Astrocyte (in vitro differentiated cells and primary cell): Measurements from ENCODE around the gene KIF5A. TPM values are rescaled to one million over a fixed set of nuclear protein-coding genes. Genes with fewer than 3 reads are reported as not detected.

Experiments
- DNase-seq: peaks from one replicate; pipeline ENCODE4 v3.0.0-alpha.2; 2010; ENCODE audit warnings: low read depth
- FAIRE-seq: peaks from 2 replicates; lab custom pipeline; 2011; peaks lifted over from hg19 to GRCh38; lab: Jason Lieb, UNC
- H2AFZ ChIP-seq: 2 replicates; pipeline ENCODE4 v1.6.0; 2012; ENCODE audit warnings: low read depth, low read length, inconsistent platforms
- H3K27ac ChIP-seq: 2 replicates; pipeline ENCODE4 v1.5.1; 2011; ENCODE audit warnings: low read depth, low read length, inconsistent platforms
- H3K27me3 ChIP-seq: 2 replicates; pipeline ENCODE4 v1.6.0; 2011; ENCODE audit warnings: low read length, inconsistent platforms; ENCODE audit not compliant: insufficient read depth
- H3K36me3 ChIP-seq: 2 replicates; pipeline ENCODE4 v1.5.1; 2011; ENCODE audit warnings: low read length, inconsistent platforms; ENCODE audit not compliant: insufficient read depth
- H3K4me1 ChIP-seq: 2 replicates; pipeline ENCODE4 v1.5.1; 2011; ENCODE audit warnings: low read length, inconsistent platforms; ENCODE audit not compliant: insufficient read depth
- H3K4me2 ChIP-seq: 2 replicates; pipeline ENCODE4 v1.6.0; 2012; ENCODE audit warnings: low read length, inconsistent platforms
- H3K4me3 ChIP-seq: 2 replicates; pipeline ENCODE4 v1.5.1; 2011; ENCODE audit warnings: low read depth, mild to moderate bottlenecking, low read length, inconsistent platforms; ENCODE audit not compliant: insufficient read depth
- H3K79me2 ChIP-seq: 2 replicates; pipeline ENCODE4 v1.6.0; 2012; ENCODE audit warnings: mild to moderate bottlenecking, low read length, inconsistent platforms; ENCODE audit not compliant: insufficient read depth
- H3K9ac ChIP-seq: 2 replicates; pipeline ENCODE4 v1.6.0; 2012; ENCODE audit warnings: mild to moderate bottlenecking, low read length, inconsistent platforms
- H3K9me3 ChIP-seq: 2 replicates; pipeline ENCODE4 v1.5.1; 2012; ENCODE audit warnings: low read depth, mild to moderate bottlenecking, low read length, inconsistent platforms; ENCODE audit not compliant: insufficient read depth
- H4K20me1 ChIP-seq: 2 replicates; pipeline ENCODE4 v1.6.0; 2012; ENCODE audit warnings: low read length, inconsistent platforms; ENCODE audit not compliant: insufficient read depth
- H3K27ac Mint-ChIP-seq: one replicate; pipeline ENCODE4 v1.8.0; 2021; ENCODE audit warnings: mild to moderate bottlenecking, mixed read lengths; ENCODE audit not compliant: unreplicated experiment
- H3K27me3 Mint-ChIP-seq: one replicate; pipeline ENCODE4 v1.8.0; 2021; ENCODE audit warnings: low read depth, mixed read lengths; ENCODE audit not compliant: unreplicated experiment
- H3K36me3 Mint-ChIP-seq: one replicate; pipeline ENCODE4 v1.8.0; 2021; ENCODE audit warnings: low read depth, mixed read lengths; ENCODE audit not compliant: unreplicated experiment
- H3K4me1 Mint-ChIP-seq: one replicate; pipeline ENCODE4 v1.8.0; 2021; ENCODE audit warnings: low read depth, mixed read lengths; ENCODE audit not compliant: unreplicated experiment
- H3K4me3 Mint-ChIP-seq: one replicate; pipeline ENCODE4 v1.8.0; 2021; ENCODE audit warnings: mild to moderate bottlenecking, moderate library complexity, mixed read lengths; ENCODE audit not compliant: unreplicated experiment
- H3K9me3 Mint-ChIP-seq: one replicate; pipeline ENCODE4 v1.8.0; 2021; ENCODE audit warnings: mild to moderate bottlenecking, mixed read lengths; ENCODE audit not compliant: unreplicated experiment
- CTCF ChIP-seq: IDR thresholded peaks from 2 replicates; pipeline ENCODE4 v1.5.1; 2011; ENCODE audit warnings: low read depth, mild to moderate bottlenecking, inconsistent platforms, low read length, moderate library complexity; ENCODE audit not compliant: insufficient read depth
- EZH2 ChIP-seq: IDR thresholded peaks from 2 replicates; pipeline ENCODE4 v1.6.1; 2012; ENCODE audit warnings: mild to moderate bottlenecking, low read length, inconsistent platforms; ENCODE audit not compliant: insufficient read depth
- total RNA-seq: library from RNA; stranded (reverse); gene quantifications from 2 replicates; pipeline ENCODE4 v1.2.1, GENCODE V29; 2021

KIF5A gene
- total RNA-seq, 1 donor from 2014 or later = 7.2 TPM

DNA sequence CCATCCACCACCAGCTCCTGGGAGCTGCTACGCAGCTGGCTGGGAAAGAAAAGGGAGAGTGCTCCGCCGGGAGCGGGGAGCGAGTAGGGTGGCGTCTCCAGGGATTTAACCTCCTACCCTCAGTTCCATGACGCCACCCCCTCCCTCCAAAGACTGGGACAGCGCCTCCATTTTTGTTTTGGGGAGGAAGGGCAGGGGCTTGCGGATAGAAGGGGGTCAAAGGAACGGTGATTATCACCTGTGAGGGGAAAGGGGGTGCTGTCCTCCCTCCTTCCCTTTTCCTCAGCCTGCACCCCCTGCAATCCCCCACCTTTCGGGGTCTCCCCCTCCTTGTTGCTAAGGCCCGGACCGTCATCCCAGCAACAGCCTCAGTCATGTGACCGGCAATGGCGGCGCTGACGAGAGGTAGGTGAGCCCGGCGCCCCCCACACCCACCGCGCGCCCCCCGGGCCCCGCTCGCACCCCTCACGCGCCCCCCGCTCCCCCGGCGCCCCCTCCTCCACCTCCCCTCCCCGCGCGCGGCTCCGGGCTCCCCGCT, 54.7 kb downstream of the KIF5A start, which contains the start of gene DTX3:
Gene DTX3, plus strand, starts transcription at position 371 of the 538 bp plus-strand sequence. CDS start 1,694 bp downstream, outside the sequence.
- DNase-seq (no peak), FAIRE-seq (no peak)
- Histone ChIP-seq H4K20me1 (no peaks in the 10 kb centered on the region), H3K9me3 (no peaks in the 10 kb centered on the region), H3K27me3 (no peaks in the 10 kb centered on the region), H3K4me1 (peaks cover 12% of the 10 kb centered on the region), H2AFZ (peak within 1 kb of the TSS; percentile 99), H3K4me3 (peak within 1 kb of the TSS; percentile 75), H3K27ac (peak within 1 kb of the TSS; percentile 41), H3K79me2 (no peaks in the 10 kb centered on the region), H3K4me2 (peak within 1 kb of the TSS; percentile 95), H3K36me3 (peaks cover 2% of the 10 kb centered on the region), H3K9ac (peak within 1 kb of the TSS; percentile 88)
- TF ChIP-seq EZH2 (no peak), CTCF (no peak)
- H3K36me3 Mint-ChIP-seq = peaks cover 38% of the 10 kb centered on the region
- H3K4me1 Mint-ChIP-seq = peaks cover 19% of the 10 kb centered on the region
- H3K9me3 Mint-ChIP-seq = peaks cover 2% of the 10 kb centered on the region
- peak within 1 kb of the TSS; percentile 90 for H3K4me3 Mint-ChIP-seq
- peak within 1 kb of the TSS; percentile 91 for H3K27ac Mint-ChIP-seq
- peaks cover 10% of the 10 kb centered on the region for H3K27me3 Mint-ChIP-seq

GRCh38 chr12:57604992-57605810, 55.4 kb downstream of the KIF5A start:
- Histone ChIP-seq H3K4me3 (peak overlapping the region; percentile 75), H3K4me2 (peak overlapping the region; percentile 95), H3K9me3 (no peaks in the 10 kb centered on the region), H4K20me1 (no peaks in the 10 kb centered on the region), H2AFZ (peak overlapping the region; percentile 82), H3K27ac (peak overlapping the region; percentile 34), H3K9ac (peak overlapping the region; percentile 88), H3K4me1 (peaks cover 13% of the 10 kb centered on the region), H3K36me3 (no peaks in the 10 kb centered on the region), H3K27me3 (no peaks in the 10 kb centered on the region), H3K79me2 (no peaks in the 10 kb centered on the region)
- Mint-ChIP-seq H3K27ac (peak overlapping the region; percentile 75), H3K4me3 (peak overlapping the region; percentile 90), H3K36me3 (peaks cover 31% of the 10 kb centered on the region), H3K9me3 (peaks cover 2% of the 10 kb centered on the region), H3K27me3 (peaks cover 10% of the 10 kb centered on the region), H3K4me1 (peaks cover 19% of the 10 kb centered on the region)
- DNase-seq (no peak), FAIRE-seq (no peak)
- TF ChIP-seq CTCF (no peak), EZH2 (no peak)
